ENCODE measurements around the gene CYP20A1.

CYP20A1 gene

DNA sequence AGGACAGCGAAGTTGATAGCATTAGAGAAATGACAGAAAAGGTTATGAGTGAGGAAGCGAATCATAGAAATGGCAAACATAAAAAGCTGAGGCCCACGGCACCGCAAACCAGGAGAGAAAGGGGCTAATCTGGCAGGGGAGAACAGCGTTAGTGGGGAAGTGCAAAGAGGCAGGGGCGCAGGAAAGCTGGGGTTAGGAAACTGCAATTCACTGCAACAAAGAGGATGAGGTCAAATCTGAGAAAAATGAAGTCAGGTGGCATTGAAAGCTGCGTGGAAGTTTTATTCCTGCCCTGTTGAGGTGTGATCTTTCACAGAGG is 88.7 kb downstream of the CYP20A1 start:
- no peak for DNase-seq (ENCODE audit: low spot score)
- in situ Hi-C loops (cut with MboI; ENCODE audit: low sequenced_read_pairs, unreplicated experiment): no loop called here
- TF ChIP-seq, protein P1, sequence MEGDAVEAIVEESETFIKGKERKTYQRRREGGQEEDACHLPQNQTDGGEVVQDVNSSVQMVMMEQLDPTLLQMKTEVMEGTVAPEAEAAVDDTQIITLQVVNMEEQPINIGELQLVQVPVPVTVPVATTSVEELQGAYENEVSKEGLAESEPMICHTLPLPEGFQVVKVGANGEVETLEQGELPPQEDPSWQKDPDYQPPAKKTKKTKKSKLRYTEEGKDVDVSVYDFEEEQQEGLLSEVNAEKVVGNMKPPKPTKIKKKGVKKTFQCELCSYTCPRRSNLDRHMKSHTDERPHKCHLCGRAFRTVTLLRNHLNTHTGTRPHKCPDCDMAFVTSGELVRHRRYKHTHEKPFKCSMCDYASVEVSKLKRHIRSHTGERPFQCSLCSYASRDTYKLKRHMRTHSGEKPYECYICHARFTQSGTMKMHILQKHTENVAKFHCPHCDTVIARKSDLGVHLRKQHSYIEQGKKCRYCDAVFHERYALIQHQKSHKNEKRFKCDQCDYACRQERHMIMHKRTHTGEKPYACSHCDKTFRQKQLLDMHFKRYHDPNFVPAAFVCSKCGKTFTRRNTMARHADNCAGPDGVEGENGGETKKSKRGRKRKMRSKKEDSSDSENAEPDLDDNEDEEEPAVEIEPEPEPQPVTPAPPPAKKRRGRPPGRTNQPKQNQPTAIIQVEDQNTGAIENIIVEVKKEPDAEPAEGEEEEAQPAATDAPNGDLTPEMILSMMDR (IDR thresholded peaks at IDR 0.05; ENCODE audit: borderline replicate concordance, control extremely low read depth, extremely low read depth, insufficient read depth, missing control alignments): no peak

DNA sequence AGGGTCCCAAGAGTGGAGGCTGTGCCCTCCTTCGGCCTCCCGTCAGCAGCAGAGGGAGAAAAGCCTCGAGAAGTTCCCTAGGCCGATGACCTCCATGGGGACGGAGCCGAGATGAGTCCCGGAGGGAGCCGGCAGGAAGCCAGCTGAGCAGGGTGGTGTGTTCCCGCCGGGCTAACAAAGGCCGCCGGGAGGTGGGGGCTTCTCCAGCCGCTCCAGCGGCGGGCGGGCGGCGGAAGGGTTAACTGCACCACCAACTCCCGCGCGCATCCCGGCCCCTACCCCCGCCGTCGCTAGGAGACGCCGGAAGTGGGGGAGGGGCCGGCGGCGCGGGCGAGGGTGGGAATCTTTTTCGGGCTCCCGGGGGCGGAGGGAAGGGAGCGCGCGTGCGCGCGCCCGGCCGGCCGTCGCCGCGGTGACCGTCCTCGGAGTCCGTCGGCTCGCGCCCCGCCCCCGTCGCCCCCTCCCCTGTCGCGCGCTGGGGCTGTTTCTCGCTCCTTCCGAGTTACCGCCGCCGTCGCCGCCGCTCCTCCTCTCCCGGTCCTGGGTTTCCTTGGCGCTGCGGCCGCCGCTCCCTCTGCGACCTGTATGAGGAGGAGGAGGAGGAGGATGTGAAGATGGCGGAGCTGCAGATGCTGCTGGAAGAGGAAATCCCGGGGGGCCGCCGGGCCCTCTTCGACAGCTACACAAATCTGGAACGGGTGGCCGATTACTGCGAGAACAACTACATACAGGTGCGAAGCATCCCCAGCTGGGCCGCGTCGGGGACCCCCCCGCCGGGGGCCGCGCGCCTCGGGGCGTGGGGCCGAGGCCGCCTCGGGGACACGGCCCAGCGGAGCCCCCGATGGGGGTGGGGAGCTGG is 89.3 kb downstream of the CYP20A1 start, which contains the start of gene ABI2:
ABI2 (plus strand) TSS at position 494 of the 859 bp plus-strand sequence; CDS start at position 615, 121 bp downstream.
- TF ChIP-seq, protein P1 (IDR thresholded peaks at IDR 0.05; ENCODE audit: borderline replicate concordance, control extremely low read depth, extremely low read depth, insufficient read depth, missing control alignments): no peak

DNA sequence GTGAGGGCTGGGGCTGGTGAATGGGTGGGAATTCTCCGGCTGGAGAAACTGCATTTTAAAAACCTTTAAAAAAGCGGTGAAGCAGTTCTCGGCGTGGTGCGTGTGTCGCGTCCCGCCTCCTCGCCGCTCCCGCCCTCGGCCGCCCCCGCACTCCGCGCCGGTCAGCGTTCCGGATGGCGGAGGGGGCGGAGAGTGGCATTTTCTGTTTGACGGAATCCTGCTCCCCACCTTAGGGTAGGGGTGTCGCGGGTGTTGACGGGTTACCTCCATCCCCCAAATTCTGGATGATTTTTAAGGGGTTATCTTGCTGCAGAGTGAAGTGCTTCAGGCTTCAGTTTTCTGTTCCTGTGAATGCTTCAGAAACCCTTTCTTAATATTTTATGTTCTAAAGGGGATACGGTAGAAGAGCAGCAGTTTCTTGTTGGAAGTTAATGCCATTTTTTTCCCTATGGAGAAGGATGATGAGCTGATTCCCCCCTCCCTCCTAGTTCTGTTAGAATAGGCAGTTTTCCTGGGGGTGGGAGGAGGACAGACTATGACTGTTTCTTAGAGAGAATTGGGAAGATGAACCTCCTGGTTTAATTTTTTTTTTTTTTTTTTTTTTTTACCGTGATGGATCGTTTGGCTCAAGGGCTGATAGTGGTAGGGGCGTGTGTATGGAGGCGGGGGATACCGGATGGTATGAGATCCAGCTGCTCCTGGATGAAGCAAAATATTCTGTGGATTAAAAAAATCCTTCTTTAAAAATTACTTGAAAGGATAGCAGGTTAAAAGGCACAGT is 90.1 kb downstream of the CYP20A1 start:
- peak; percentile 79 for DNase-seq (ENCODE audit: low spot score)
- in situ Hi-C loops (cut with MboI; ENCODE audit: low sequenced_read_pairs, unreplicated experiment): no loop called here
- TF ChIP-seq, protein P1 (IDR thresholded peaks at IDR 0.05; ENCODE audit: borderline replicate concordance, control extremely low read depth, extremely low read depth, insufficient read depth, missing control alignments): no peak

More for the DNA sequence above, 89.3 kb downstream of the CYP20A1 start, which contains the start of gene ABI2:
- peak; percentile 92 for DNase-seq (ENCODE audit: low spot score)
- in situ Hi-C loops (cut with MboI; ENCODE audit: low sequenced_read_pairs, unreplicated experiment): no loop called here

DNA sequence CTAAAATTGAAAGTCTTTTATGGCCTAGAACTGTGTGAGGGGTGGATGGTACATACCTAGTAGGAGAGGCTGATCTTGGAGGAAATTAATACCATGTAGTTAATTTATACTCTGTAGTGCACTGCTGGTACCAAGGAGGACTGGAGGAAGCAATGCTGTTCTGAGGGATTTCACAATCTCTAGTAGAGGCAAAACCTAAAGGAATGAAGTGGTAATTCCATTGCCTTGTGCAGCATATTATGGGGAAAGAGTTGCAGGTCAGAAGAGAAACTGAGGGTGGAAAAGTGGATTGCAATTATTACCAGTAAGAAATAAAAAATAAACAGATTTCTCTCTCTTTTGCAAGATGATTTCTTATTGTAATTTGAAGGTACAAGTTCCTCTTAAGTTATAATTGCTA is 91.6 kb downstream of the CYP20A1 start:
- DNase-seq (ENCODE audit: low spot score): no peak
- in situ Hi-C loops (cut with MboI; ENCODE audit: low sequenced_read_pairs, unreplicated experiment): no loop called here
- TF ChIP-seq, protein P1 (IDR thresholded peaks at IDR 0.05; ENCODE audit: borderline replicate concordance, control extremely low read depth, extremely low read depth, insufficient read depth, missing control alignments): no peak

DNA sequence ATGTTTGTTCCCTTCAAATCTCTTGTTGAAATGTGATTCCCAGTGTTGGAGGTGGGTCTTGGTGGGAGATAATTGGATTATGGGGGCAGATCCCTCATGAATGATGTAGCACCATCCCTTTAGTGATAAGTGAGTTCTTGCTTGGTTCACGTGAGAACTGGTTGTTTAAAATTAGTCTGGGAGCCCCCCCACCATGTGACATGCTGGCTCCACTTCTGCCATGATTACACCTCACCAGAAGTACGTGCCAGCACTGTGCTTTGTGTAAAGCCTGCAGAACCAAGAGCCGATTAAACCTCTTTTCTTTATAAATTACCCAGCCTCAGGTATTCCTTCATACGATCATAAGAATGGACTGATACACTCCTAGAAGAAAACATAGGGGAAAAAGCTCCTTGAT is 99.5 kb downstream of the CYP20A1 start:
- in situ Hi-C loops (cut with MboI; ENCODE audit: low sequenced_read_pairs, unreplicated experiment): no loop called here
- DNase-seq (ENCODE audit: low spot score): no peak
- TF ChIP-seq, protein P1 (IDR thresholded peaks at IDR 0.05; ENCODE audit: borderline replicate concordance, control extremely low read depth, extremely low read depth, insufficient read depth, missing control alignments): no peak

DNA sequence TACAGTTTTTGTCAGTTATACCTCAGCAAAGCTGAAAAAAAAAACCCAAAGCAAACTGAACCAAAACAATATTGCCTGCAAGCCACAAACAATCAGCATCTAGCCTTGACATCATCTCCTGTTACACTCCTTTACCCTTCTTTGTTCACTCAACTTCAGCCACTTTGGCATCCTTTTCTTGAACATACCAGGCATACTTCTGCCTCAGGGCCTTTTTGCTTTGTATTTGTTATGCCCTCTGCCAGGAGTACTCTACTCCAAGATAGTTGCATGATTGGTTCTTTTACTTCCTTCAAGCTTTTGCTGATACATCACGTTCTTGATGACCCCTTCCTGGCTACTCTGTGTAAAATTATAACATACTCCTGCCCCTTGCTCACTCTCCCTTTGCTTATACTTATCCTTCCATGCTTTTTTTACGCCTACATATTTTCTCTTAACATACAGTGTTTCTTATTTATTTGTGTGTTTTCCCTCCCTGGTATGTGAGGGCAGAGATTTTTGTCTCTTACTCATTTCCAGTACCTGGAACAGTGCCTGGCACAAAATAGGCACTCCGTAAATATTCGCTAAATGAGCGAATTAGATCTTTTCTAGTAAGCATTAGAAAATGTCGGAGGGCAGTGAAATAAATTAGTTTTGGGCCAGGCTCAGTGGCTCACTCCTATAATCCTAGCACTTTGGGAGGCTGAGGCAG is 102.1 kb downstream of the CYP20A1 start:
- in situ Hi-C loops (cut with MboI; ENCODE audit: low sequenced_read_pairs, unreplicated experiment): no loop called here
- TF ChIP-seq, protein P1 (IDR thresholded peaks at IDR 0.05; ENCODE audit: borderline replicate concordance, control extremely low read depth, extremely low read depth, insufficient read depth, missing control alignments): no peak
- no peak for DNase-seq (ENCODE audit: low spot score)
